ENCODE data around the gene C1QTNF5. TPM values are rescaled to one million over a fixed set of nuclear protein-coding genes. Genes with fewer than 3 reads are reported as not detected.

C1QTNF5 gene
- total RNA-seq, 1 experiment from 2014 or later: 3.0 TPM

- H3K36me3 Mint-ChIP-seq: no peaks in the 10 kb centered on the region
- H3K4me1 Mint-ChIP-seq: peaks cover 32% of the 10 kb centered on the region
- peak; percentile 90 for DNase-seq (ENCODE audit: low spot score)
- POLR2A ChIA-PET: interaction anchor here (0.7 to 1.6 kb wide), 3 partner anchors 8 to 117 kb away, joined by 3 to 9 read pairs (median 3); partner anchors contain the start of gene CBL
- TF ChIP-seq GTF2I (CRISPR knock-in tag; conservative IDR thresholded peaks at IDR 0.05) (peak; percentile 99), CTCF (IDR thresholded peaks at IDR 0.05) (peak; percentile 86), ATF2 (CRISPR knock-in tag; IDR thresholded peaks at IDR 0.05; ENCODE audit: borderline replicate concordance, low read depth) (no peak), SP1 (CRISPR knock-in tag; conservative IDR thresholded peaks at IDR 0.05) (0 out of 2 replicates have a peak, but pooled peaks have one; percentile 25), AFF4 (CRISPR knock-in tag; IDR thresholded peaks at IDR 0.05; ENCODE audit: borderline replicate concordance) (0 out of 2 replicates have a peak, but pooled peaks have one; percentile 22)
- H3K27ac Mint-ChIP-seq: no peak overlapping the region
- no peaks in the 10 kb centered on the region for H3K9me3 Mint-ChIP-seq
- H3K27me3 Mint-ChIP-seq (ENCODE audit: low read depth): peaks cover 3% of the 10 kb centered on the region; the same call in 1 of the 2 replicates
- no peak overlapping the region; the same call in 1 of the 2 replicates for H3K4me3 Mint-ChIP-seq
- peak; percentile 5 for ATAC-seq
- CTCF ChIA-PET: interaction anchor here (0.6 to 13.7 kb wide), 32 partner anchors 8 to 406 kb away, joined by 3 to 387 read pairs (median 4); partner anchors contain the start of genes ABCG4, C1QTNF5, C2CD2L and CBL
These were observed 17.1 kb downstream of the C1QTNF5 start for GRCh38 chr11:119323532-119324033.

- DNase-seq (ENCODE audit: low spot score) (no peak), ATAC-seq (no peak)
- Mint-ChIP-seq H3K27ac (no peak overlapping the region), H3K36me3 (no peaks in the 10 kb centered on the region), H3K4me1 (peaks cover 38% of the 10 kb centered on the region), H3K27me3 (ENCODE audit: low read depth) (peaks cover 9% of the 10 kb centered on the region), H3K9me3 (no peaks in the 10 kb centered on the region), H3K4me3 (no peak overlapping the region)
- ChIA-PET CTCF (interaction anchor here (0.6 to 13.7 kb wide), 24 partner anchors 7 to 216 kb away, joined by 3 to 387 read pairs (median 4); partner anchors contain the start of genes ABCG4, C1QTNF5, C2CD2L and CBL), POLR2A (interaction anchor here (0.7 to 1.6 kb wide), 3 partner anchors 8 to 117 kb away, joined by 3 to 9 read pairs (median 3); partner anchors contain the start of gene CBL)
- no peak for TF ChIP-seq E2F1 (CRISPR knock-in tag; IDR thresholded peaks at IDR 0.05)
- no peak for TF ChIP-seq ATF3 (CRISPR knock-in tag; conservative IDR thresholded peaks at IDR 0.05)
- TF ChIP-seq ELF4 (CRISPR knock-in tag; IDR thresholded peaks at IDR 0.05; ENCODE audit: low read depth): no peak
- no peak for TF ChIP-seq USF1 (CRISPR knock-in tag; IDR thresholded peaks at IDR 0.05)
- no peak for TF ChIP-seq MLX (CRISPR knock-in tag; IDR thresholded peaks at IDR 0.05)
- TF ChIP-seq E2F5 (CRISPR knock-in tag; IDR thresholded peaks at IDR 0.05): no peak
- no peak for TF ChIP-seq ZNF512 (CRISPR knock-in tag; IDR thresholded peaks at IDR 0.05; ENCODE audit: borderline replicate concordance)
- TF ChIP-seq ARID4B (CRISPR knock-in tag; IDR thresholded peaks at IDR 0.05; ENCODE audit: borderline replicate concordance): no peak
These were observed 17.7 kb downstream of the C1QTNF5 start for GRCh38 chr11:119322921-119323531.

All from WTC11 (cell line).